GM18520 (cell line): ENCODE results near the gene KCTD15.

Source experiments
- ATAC-seq: cut with Tn5 transposase; IDR thresholded peaks from one replicate; pipeline ENCODE4 v1.9.1; 2021; ENCODE audit not compliant: unreplicated experiment

The KCTD15 gene

DNA sequence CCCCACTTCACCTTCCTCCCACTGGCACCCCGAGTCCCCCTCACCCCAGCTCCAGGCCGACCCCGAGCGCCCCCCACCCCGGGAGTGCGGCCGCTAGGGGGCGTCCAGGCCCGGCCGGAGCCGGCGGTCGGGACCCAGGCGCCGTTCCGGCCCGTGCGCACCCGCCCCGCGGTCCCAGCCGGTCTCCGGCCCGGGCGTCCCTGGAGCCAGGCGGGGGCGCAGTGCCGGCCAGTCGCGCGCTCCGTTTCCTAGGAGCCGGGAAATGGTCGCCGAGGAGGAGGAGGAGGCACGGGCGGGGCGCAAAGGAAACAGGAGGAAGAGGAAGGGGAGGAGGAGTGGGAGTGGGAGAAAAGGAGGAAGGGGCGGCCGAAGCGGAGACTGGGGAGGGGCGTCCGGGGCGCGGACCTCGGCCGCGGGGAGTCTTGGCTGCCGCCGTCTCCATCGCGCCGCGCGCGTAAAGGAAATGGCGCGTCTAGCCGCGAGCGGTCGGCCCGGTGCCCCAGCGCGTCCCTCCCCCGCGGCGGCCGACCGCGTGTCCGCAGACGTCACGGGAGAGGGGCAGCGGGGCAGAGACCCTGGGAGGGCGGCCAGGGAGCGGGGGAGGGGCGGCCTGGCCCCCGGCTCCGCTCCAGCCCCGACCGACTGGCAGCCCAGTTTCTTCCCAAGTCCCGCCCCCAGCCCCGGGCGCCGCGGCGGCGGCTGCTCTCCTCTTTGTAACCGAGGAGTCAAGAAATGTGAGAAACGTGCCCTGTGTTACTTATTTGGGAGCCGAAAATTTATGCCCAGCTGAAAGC is 1.1 kb upstream of the KCTD15 start:
- ATAC-seq, result no peak

DNA sequence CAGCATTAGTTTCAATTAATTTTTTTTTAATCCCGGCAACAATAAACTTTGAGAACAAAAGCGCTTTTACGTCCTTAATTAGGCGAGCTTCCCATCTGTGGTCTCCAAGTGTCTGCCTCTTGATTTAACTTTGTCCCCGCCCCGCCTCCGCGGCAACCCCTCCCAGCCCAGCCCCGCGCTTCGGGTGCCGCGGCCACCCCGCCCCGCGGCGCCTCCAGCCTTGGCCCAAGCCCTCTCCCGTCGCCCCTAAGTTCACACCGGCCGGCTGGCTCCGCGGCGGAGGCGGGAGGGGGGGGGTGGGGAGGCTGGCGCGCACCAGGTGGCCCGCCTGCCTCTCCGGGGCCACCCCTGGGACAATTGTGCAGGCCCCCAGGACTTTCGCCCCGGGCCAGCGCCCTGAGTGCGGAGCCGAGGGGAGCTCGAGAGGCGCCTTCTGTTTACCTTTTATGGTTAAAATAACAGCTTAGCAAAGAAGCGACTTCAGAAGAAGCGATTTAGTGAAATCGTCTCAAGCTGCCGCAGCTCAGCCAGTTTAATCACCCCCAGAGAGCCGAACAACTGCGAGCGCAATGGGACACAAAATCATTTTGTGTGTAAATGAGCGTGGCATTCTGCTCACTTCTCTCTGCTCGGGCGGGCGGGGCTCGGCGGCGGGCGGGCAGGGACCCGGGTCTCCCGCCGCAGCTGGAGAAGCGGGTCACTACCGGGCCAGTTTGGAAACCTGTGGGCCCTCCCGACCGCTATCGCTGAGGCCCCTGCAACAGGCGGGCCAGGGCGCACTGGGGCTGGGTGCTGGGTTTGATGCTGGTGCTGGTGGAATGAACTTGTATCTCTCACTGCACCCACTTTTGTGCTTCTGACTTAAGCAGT is 1.4 kb downstream of the KCTD15 start:
- ATAC-seq, result no peak

DNA sequence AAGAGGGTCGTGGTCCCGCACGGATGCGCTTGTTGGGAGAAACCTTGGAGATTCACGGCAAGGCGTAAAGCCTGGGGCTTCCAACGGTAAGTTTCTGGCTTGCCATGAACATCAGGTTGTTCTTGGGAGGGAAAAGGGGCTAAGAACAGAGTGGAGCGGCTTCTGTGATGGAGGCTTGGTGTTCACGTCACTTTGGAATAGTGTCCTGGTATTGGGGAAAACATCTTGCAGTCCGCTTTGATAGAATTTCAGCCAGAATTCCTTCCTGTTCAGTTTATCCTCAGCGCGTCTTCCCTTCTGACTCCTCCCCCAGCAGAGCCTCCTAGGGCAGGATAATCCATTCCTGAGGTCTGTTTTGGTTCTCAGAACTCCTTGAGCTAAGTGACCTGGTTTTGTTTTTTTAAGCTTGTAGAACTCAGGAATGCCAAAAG is 2.0 kb downstream of the KCTD15 start:
- ATAC-seq, result no peak

DNA sequence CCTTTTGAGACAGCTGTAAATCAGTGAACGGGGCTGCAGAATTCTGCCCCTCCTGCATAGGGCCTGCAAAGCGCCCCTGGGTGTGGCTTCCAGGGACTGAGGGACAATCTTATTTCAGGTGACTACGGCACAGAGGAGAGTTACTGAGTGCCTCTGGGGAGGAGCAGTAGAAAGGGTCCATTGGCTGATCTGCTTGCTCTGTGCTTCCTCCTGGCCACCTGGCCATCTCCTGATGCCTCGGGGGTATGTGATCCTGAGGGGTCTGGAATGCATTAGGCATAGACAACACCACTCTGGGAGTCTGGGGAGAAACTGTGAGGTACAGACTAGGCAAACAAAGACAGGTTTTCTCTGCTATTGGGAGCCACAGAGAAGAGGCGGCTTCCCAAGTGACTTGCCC is 2.8 kb downstream of the KCTD15 start:
- no peak for ATAC-seq

DNA sequence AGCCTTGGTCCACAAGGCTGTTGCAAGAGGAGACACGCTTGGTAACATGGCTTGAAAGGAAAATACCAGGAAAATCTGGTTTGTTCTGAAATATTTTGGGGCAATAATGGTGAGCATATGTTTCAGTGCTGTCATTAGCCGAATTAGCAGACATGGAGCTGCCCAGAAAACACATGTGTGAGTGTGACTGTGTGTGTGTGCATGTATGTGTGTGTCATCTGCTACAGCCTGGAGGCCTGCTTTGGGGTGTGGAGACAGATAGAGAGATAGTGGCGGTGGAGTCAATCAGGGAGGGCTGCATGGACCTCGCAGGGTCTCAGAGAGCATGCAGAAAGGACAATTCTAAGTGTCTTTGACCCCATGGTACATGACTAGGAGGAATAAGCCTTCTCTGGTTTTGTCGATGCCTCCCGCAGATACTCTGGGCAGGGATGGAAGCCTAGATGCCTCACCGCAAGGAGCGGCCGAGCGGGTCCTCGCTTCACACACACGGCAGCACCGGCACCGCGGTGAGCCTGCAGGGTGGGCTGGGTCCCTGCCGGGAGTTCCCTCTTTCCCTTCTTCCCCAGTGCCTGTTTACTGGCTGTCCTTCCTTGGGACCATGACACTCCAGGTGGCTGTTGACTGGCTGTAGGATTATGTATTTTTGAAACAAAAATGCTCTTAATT is 3.5 kb downstream of the KCTD15 start:
- no peak for ATAC-seq

DNA sequence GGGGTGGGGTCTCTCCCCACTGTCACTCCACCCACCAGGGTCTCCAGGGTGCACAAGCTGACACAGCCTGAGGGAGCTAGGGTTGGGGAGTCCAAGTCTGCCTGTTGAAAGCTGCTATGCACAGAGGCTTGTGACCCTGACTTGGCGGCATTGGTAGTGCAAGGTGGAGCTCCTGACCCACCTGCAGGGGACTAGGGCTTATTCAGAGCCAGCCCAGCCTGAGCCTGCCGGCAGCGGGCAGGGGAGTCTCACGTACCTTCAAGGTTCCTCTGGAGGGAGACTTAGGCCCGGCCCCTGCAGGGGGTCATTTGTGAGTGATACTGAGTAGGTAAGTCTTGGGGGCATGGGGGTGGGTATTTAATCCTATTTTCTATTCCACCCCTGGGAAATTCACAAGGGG is 4.7 kb downstream of the KCTD15 start:
- ATAC-seq, result no peak

DNA sequence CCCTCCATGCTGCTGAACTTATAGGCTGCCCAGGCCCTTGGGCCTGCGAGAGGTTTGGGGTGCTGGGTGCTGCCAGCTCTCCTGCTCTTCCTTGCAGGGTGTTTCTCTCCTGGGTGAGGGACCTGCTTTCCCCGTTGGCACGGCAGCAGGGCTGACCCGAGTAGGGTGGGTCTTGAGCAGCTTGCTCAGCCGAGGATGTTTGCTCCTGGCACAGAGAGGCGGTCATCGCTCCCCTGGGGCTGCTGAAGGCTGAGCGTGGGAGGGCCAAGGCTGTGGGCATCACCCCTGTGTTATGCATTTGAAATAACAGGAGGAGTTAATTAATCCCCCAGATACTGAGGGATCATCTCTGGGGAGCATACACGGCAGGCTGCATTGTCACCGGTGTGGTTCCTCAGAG is 5.3 kb downstream of the KCTD15 start:
- no peak for ATAC-seq

DNA sequence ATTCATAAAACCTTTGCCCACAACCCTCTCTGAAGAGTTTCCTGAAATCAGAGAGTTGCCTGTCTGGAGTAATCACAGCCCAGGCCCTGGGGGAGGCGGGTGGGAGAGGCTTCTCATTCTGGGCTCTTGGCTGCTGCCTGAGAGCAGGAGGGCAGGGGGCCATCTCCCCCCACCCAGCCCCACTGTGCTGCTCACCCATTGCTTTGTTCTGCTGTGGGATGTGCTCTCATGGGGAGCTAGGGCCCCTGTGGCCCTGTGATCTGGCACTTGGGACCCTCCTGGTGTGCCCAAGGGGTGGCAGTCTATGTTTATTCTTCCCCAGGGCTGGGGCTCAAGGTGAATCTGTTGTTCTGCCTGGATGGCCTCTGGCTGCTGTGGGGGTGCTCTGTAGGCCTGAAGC is 6.1 kb downstream of the KCTD15 start:
- ATAC-seq, result no peak

DNA sequence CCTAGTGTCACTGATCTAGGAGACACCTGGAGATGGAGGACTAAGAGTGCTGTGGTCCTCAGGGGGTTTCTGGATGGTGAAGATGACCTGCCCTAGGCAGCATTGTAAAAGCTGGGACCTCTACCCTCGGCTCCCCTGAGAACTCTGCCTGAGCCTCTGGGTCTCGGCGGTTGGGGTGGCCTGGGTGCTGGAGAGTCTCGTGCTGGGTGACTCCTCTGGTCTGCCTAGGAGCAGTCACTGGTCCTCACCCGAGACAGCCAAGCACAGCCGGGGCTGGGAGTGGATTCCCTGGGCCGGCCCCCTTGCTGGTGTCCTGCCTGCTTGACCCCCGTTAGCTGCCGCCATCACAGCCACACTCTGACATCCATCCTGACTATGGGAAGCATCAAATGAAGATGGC is 6.7 kb downstream of the KCTD15 start:
- ATAC-seq, result no peak

DNA sequence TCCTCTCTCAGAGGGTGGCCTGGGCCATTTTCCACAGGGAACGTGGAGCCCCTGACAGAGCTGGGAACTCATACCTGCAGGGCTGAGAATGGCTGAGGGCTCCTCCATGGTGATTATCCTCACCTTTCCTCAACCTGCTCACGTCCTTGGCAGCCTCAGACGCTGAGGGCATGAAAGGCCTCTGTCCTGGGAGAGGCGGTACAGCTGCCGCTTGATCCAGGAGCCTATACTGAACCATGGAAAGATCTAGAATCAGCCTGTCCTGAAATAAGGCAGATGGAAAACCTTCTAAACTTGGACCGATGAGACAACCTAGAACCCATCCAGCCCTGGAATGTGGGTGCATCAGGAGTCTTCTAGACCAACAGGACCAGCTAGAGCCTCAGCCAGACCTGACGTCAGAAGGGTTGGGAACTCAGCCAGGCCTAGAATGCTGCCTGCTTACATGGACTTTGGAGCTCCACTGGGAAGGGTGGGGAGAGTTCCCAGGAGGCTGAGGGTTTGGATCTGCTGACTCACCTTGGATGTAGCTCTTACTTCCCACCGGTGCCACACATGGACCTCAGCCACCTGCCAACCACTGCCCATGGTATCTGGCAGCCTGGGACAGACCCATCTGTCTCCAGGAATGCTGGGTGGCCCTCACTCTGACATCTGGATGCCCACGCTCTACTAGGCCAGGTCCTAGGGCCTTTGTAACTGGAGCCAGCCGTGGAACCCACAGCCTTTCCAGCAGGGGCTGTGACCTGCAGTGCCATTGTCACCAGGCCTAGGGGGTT is 7.5 kb downstream of the KCTD15 start:
- no peak for ATAC-seq

DNA sequence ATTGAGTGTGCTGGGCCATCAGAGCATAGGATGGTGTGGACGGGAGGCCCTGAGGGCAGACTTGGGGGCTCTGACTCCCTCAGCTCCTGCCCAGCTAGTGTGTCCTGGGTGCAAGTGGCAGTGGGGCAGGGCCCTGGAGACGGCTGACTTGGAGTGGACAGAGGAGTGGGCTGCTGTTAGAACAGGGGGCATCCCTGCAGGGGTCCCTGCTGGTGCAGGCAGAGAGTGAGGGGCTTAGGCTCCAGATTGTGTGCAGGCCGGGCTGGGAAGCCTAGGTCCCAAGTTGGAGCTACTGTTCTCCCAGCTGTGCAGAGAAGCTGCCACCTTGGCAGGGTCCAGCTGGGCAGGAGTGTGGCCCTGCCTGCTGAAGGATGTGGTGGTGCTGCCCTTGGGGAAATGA is 8.6 kb downstream of the KCTD15 start:
- no peak for ATAC-seq

DNA sequence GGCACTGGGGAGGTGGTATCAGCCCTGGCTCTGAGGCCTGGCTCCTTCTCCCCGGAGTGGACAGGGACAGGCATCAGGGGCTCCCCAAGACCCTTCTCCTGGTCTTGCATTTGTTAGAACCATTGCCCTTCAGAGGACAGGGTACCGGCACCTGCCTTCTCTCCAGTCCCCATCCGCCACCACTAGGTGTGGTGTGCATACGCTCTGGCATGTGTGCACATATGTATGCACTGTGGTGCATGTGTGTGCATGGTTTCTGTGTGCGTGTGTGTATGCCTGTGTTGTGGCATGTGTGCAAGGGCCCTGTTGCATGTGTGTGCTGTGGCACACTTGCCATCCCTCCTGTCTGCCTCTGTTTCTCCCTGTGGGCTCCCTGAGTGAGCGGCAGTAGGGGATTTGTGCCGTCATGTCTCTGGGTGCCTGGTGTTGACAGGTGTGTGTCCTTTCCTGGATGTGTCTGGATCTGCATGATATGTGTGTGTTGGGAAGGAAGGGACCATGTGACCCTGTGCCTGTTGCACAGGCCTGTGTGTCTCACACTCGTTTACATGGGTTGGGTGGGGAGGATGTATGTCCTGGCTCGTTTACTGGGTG is 9.3 kb downstream of the KCTD15 start:
- ATAC-seq, result no peak

DNA sequence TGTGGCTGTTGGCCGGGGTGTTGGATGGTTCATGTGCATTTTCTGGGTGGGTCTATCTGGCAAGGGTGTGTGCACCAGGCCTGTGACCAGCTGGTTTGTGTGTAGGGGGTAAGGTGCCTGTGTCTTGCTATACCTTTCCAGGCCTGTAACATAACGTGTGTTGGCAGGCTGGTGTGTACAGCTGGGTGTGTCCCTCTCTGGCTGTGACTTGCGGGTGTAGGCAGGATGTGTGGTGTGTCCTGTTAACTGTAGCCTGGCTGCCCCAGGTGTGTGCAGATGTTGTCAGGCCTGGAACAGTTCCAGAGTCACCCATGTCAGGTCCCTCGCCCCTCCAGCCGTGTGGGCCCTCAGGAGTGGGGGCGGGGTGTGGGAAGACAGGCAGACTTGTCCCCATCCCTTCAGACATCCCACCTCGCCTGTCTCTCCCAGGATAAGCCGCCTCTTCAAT is 9.8 kb downstream of the KCTD15 start:
- no peak for ATAC-seq

DNA sequence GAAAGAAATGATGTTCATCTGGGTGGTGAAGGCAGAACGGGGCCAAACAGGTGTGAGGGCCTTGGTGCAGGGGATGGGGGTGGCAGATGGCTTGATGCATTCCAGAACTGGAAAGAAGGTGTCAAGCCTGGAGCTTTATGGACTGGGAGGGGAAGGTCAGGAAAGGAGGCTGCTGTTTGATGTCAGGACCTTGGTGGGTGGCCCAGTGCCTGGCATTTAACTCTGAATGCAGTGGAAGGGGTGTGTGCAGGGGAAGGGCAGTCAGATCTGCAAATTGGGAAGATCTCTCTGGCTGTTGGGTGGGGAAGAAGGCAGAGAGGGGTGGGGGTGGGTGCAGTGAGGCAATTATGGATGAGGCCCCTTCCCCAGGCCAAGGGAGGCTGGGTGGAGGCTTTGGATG is 11.7 kb downstream of the KCTD15 start:
- ATAC-seq, result no peak

DNA sequence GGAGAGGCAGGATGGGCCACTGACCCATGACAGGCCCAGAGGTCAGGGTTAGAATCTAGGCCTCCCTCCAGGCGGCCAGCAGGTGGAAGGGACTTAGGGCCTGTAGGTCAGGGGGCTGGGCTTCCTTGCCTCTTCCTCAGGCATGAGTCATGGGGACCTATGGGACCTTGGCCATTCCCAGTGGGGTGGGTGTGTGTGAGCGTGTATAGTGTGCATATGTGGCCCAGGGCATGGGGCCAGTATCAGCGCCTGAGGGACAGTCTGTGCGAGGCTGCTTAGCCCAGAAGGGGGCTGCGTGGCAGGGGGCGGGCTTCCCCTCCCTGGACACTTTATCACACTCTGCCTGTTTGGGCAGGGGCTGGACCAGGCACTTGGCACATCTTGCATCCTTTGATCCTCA is 13.3 kb downstream of the KCTD15 start:
- ATAC-seq, result no peak

DNA sequence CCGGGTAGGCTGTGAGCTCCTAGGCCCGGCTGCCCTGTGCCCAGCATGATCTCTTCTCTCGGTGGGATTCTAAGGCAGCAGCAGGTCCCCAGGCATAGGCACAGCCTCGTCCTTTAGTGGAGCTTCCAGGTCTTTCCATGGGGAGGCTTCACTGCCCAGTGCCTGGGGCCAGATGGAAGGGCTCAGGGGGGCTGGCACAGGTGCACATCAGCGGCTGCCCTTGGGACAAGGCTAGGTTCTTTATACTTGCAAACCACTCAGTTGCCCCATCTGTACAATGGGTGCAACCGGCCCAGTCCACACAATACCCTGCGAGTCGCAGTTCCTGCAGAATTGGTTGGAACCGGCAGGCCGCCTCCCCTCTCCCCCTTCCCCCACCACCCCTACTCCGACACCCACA is 14.2 kb downstream of the KCTD15 start:
- no peak for ATAC-seq

DNA sequence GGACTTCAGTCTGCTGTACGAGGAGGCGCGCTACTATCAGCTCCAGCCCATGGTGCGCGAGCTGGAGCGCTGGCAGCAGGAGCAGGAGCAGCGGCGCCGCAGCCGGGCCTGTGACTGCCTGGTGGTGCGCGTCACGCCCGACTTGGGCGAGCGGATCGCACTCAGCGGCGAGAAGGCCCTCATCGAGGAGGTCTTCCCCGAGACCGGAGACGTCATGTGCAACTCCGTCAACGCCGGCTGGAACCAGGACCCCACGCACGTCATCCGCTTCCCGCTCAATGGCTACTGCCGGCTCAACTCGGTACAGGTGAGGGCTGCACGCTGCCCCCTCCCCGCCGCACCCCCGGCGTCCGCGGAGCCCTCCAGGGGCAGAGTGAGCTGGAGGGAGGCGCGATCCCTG is 14.6 kb downstream of the KCTD15 start:
- ATAC-seq, result no peak

DNA sequence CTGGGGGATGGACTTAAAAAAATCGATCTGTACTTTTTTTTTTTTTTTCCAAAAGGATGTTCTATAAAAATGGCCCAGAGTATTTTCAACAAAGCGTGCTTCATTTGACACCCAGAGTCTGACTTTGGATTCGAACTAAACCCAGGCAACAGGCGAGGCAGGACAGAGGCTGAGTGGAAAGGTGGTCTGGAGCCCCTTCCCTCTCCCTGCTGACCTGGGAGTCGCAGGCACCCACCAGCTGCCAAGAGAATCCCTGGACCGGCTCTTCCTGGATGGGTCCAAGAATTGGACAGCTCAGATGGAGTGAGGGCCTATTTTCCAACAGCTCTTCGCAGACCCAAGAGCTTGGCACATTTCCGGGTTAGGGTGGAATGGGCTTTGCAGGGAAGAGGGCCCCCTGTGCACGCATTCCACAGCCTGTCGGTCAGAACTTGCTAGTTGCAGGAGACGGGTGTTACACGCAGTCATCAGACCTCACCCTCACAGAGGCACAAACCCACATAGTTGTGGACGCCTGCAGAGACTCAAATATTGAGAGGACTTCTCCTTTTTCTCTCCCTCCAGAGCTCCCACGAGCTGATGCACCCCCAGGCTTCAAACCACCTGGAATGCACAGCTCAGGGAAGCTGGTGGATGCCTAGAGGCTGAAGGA is 15.2 kb downstream of the KCTD15 start:
- no peak for ATAC-seq

DNA sequence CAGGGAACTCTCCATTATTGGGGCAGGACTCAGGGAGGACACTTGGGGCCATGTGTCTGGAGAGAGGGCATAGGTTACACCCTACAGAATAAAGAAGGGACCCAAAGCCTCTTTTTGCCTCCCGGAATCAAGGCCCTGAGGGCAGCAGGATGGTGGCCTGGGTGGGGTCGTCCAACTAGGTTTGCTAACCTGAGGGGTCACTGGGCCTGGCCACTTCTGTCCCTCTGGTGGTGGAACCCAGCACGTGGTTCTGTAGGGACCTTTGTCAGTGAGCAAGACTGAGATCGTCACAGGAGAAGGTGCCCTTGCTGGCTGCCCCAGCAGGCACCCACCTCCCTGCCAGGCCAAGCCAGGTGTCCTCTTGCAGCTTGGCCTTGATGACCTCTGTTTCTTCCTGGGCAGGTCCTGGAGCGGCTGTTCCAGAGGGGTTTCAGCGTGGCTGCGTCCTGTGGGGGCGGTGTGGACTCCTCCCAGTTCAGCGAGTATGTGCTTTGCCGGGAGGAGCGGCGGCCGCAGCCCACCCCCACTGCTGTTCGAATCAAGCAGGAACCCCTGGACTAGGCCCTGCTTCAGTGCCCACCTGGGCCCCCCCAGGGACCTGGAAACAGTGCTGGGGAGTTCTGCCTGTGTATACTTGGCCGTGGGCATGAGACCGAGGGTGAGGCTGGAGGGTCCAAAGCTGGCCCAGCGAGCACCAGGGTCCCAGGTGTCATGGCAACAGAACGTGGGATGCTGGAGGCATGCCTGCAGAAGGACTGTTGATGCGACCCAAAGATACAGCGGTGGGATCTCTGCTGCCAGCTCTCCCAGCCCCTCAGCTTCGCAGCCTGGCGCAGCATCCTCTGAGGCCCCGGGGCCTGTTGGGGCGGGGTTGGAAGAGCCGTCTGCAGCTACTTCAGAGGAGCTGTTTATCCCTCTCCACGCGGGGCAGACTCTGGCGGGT is 16.0 kb downstream of the KCTD15 start:
- no peak for ATAC-seq
